IPS DF 6.9 (cell line): ENCODE data around the gene SP3.
A peak's percentile ranks its signal among the peaks of the same experiment; 100 is the strongest.

Source experiments
- DNase-seq: peaks from one replicate; pipeline ENCODE4 v3.0.0-alpha.2; 2013; ENCODE audit warnings: low read depth, low spot score
- H3K27ac ChIP-seq: one replicate; pipeline ENCODE4 v1.5.1; 2013; ENCODE audit warnings: low read length, control low read depth
- H3K27me3 ChIP-seq: 2 replicates; pipeline ENCODE4 v1.6.1; 2013; ENCODE audit warnings: mild to moderate bottlenecking, low read length; ENCODE audit not compliant: control insufficient read depth, insufficient read depth
- H3K36me3 ChIP-seq: 2 replicates; pipeline ENCODE4 v1.6.1; 2013; ENCODE audit warnings: low read length; ENCODE audit not compliant: control insufficient read depth, insufficient read depth
- H3K4me1 ChIP-seq: 2 replicates; pipeline ENCODE4 v1.6.1; 2013; ENCODE audit warnings: low read length; ENCODE audit not compliant: control insufficient read depth, insufficient read depth
- H3K4me3 ChIP-seq: 2 replicates; pipeline ENCODE4 v1.5.1; 2013; ENCODE audit warnings: mild to moderate bottlenecking, low read length
- H3K9me3 ChIP-seq: 2 replicates; pipeline ENCODE4 v1.6.1; 2013; ENCODE audit warnings: low read length, inconsistent platforms; ENCODE audit not compliant: control insufficient read depth, insufficient read depth
- WGBS: extraction: QIAGEN DNeasy Blood & Tissue Kit; methylation state at CpG from one replicate; pipeline ENCODE4 v1.1.7; 2013; ENCODE audit warnings: mixed read lengths, missing lambda C conversion rate; ENCODE audit not compliant: insufficient read length, insufficient coverage; 5-methylcytosine and 5-hydroxymethylcytosine counted together

The SP3 gene

GRCh38 chr2:173969886-173970285, 4.7 kb upstream of the SP3 start:
- no peak overlapping the region for H3K27ac ChIP-seq
- no peaks in the 10 kb centered on the region for H3K27me3 ChIP-seq
- H3K4me1 ChIP-seq: peaks cover 2% of the 10 kb centered on the region; the same call in 1 of the 2 replicates
- no peaks in the 10 kb centered on the region for H3K9me3 ChIP-seq
- no peak for DNase-seq
- H3K4me3 ChIP-seq: no peak overlapping the region
- H3K36me3 ChIP-seq: no peaks in the 10 kb centered on the region
- no CpG with 5 or more reads among the region's 1 CpG for WGBS

- WGBS: no CpG with 5 or more reads among the region's 6 CpGs
Observed at GRCh38 chr2:173968551-173968950, 3.4 kb upstream of the SP3 start.

GRCh38 chr2:173966274-173967098, 1.3 kb upstream of the SP3 start:
- Histone ChIP-seq H3K27ac (no peak overlapping the region), H3K4me1 (peaks cover 2% of the 10 kb centered on the region; the same call in 1 of the 2 replicates), H3K27me3 (no peaks in the 10 kb centered on the region), H3K36me3 (no peaks in the 10 kb centered on the region), H3K4me3 (peak overlapping the region; percentile 81; the same call in 1 of the 2 replicates), H3K9me3 (no peaks in the 10 kb centered on the region)
- DNase-seq: no peak
- no CpG with 5 or more reads among the region's 8 CpGs for WGBS

More at GRCh38 chr2:173968551-173968950, 3.4 kb upstream of the SP3 start:
- Histone ChIP-seq H3K27me3 (no peaks in the 10 kb centered on the region), H3K4me1 (peaks cover 2% of the 10 kb centered on the region; the same call in 1 of the 2 replicates), H3K36me3 (no peaks in the 10 kb centered on the region), H3K9me3 (no peaks in the 10 kb centered on the region), H3K4me3 (no peak overlapping the region), H3K27ac (no peak overlapping the region)
- no peak for DNase-seq

GRCh38 chr2:173964565-173965371, 405 bp downstream of the SP3 start:
- Histone ChIP-seq H3K36me3 (no peaks in the 10 kb centered on the region), H3K4me3 (peak overlapping the region; percentile 81), H3K27me3 (no peaks in the 10 kb centered on the region), H3K9me3 (no peaks in the 10 kb centered on the region), H3K27ac (no peak overlapping the region), H3K4me1 (no peaks in the 10 kb centered on the region; the same call in 1 of the 2 replicates)
- WGBS: no CpG with 5 or more reads among the region's 84 CpGs
- DNase-seq: peak; percentile 41

- no CpG with 5 or more reads among the region's 87 CpGs for WGBS
- Histone ChIP-seq H3K27ac (no peak overlapping the region), H3K36me3 (no peaks in the 10 kb centered on the region), H3K4me3 (peak overlapping the region; percentile 81; the same call in 1 of the 2 replicates), H3K9me3 (no peaks in the 10 kb centered on the region), H3K27me3 (no peaks in the 10 kb centered on the region), H3K4me1 (no peaks in the 10 kb centered on the region; the same call in 1 of the 2 replicates)
- peak; percentile 55 for DNase-seq
Observed at GRCh38 chr2:173963817-173964564, 1.2 kb downstream of the SP3 start.

GRCh38 chr2:173963323-173963816, 1.8 kb downstream of the SP3 start:
- no peak overlapping the region for H3K27ac ChIP-seq
- no peak for DNase-seq
- H3K4me1 ChIP-seq: no peaks in the 10 kb centered on the region; the same call in 1 of the 2 replicates
- no peaks in the 10 kb centered on the region for H3K36me3 ChIP-seq
- H3K27me3 ChIP-seq: no peaks in the 10 kb centered on the region
- peak overlapping the region; percentile 81; the same call in 1 of the 2 replicates for H3K4me3 ChIP-seq
- no CpG with 5 or more reads among the region's 44 CpGs for WGBS
- no peaks in the 10 kb centered on the region for H3K9me3 ChIP-seq

GRCh38 chr2:173962583-173963110, 2.5 kb downstream of the SP3 start:
- H3K4me1 ChIP-seq: no peaks in the 10 kb centered on the region; the same call in 1 of the 2 replicates
- H3K4me3 ChIP-seq: peak overlapping the region; percentile 30; the same call in 1 of the 2 replicates
- H3K27me3 ChIP-seq: no peaks in the 10 kb centered on the region
- no peak for DNase-seq
- 100% methylated on average over 1 of the region's 4 CpGs for WGBS
- no peaks in the 10 kb centered on the region for H3K9me3 ChIP-seq
- H3K27ac ChIP-seq: no peak overlapping the region
- H3K36me3 ChIP-seq: no peaks in the 10 kb centered on the region

GRCh38 chr2:173962031-173962430, 3.1 kb downstream of the SP3 start:
- no peaks in the 10 kb centered on the region for H3K27me3 ChIP-seq
- DNase-seq: no peak
- no peak overlapping the region for H3K27ac ChIP-seq
- H3K4me1 ChIP-seq: no peaks in the 10 kb centered on the region; the same call in 1 of the 2 replicates
- H3K36me3 ChIP-seq: no peaks in the 10 kb centered on the region
- H3K9me3 ChIP-seq: no peaks in the 10 kb centered on the region
- WGBS: no CpG with 5 or more reads among the region's 1 CpG
- no peak overlapping the region for H3K4me3 ChIP-seq

GRCh38 chr2:173961346-173961705, 3.8 kb downstream of the SP3 start:
- Histone ChIP-seq H3K4me3 (no peak overlapping the region), H3K36me3 (no peaks in the 10 kb centered on the region), H3K4me1 (no peaks in the 10 kb centered on the region), H3K9me3 (no peaks in the 10 kb centered on the region), H3K27me3 (no peaks in the 10 kb centered on the region), H3K27ac (no peak overlapping the region)
- WGBS: no CpG with 5 or more reads among the region's 1 CpG
- no peak for DNase-seq
